HG03045 (cell line): ENCODE data around the gene NLN.
"Not testable (repeated sequence)": the region's sequence is repeated elsewhere in the genome, so short reads cannot be mapped to it uniquely, and the experiment has no call there.

Experiments
- ATAC-seq: cut with Tn5 transposase; IDR thresholded peaks from one replicate; pipeline ENCODE4 v1.9.1; 2021; ENCODE audit warnings: mild to moderate bottlenecking, moderate library complexity; ENCODE audit not compliant: unreplicated experiment

The NLN gene

GRCh38 chr5:65828022-65828896 lies 106.3 kb downstream of the NLN start:
- no peak for ATAC-seq

DNA sequence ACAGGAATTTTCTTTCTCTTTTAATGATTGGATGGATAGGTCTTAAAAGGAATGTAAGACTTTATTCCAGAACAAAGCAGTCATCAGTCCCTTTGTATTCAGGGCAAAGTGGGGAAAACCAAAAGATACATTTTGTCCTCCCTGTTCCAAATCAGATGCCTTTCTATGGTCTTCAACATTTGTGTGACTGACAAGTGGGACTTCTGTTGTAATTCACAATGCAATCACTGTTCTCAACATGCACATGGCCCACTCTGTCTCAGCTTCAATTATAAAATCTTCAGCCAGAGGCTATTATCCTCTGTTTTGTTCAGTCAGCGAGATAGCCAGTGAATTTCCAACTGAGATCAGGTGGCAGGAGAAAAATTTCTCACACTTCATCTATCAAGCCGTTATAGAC lies 108.9 kb downstream of the NLN start:
- ATAC-seq = no peak

GRCh38 chr5:65831276-65831675 lies 109.3 kb downstream of the NLN start:
- ATAC-seq = no peak

GRCh38 chr5:65832152-65832551 lies 110.1 kb downstream of the NLN start:
- ATAC-seq = no peak

DNA sequence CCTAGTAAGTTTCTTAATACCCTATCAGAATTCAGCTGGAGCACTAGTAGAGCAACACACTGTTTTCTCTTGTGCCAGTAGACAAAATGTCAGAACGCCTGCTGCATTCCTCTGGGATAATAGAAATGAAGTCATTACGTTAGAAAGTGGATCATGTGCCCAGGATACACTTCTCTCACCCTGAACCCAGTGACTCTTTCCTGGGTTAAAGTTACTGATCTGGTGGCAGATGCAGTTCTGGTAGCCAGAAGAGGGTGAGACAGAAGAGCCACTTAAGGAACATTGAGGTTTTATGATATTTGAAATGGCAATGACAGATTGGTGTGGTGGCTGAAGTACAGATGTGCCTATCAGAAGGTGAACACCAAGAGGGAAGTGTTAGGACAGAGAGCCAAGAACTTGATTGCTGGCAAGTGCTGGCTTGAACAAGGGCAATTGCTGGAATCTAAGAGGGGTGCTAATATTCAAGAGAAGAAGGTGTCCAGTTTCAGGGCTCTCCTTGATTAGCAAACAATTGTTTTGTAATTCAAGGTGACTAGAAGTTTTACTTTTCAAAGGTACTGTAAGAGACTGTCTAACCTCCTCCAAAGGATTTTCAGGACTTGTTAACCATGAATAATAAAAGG lies 110.7 kb downstream of the NLN start:
- ATAC-seq = no peak

GRCh38 chr5:65833780-65834179 lies 111.8 kb downstream of the NLN start:
- no peak for ATAC-seq

DNA sequence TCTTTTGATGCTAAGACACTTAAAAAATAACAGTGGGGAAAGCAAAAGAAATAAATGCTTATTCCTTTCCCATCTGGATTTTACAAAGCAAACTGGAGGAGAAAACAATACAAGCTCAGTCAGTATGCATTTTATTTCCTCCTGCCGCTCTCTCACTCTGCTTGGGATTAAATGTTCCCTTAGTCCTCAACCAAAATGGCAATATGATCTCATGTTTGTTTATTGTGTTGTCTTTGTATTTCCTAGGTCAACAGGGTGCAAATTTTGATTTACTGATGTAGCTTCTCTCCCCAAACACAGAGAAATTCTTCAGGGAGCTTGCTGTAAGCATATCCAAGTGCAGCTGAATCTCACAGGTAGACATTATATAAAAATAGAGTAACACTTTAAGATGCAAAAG lies 112.3 kb downstream of the NLN start:
- ATAC-seq = no peak

DNA sequence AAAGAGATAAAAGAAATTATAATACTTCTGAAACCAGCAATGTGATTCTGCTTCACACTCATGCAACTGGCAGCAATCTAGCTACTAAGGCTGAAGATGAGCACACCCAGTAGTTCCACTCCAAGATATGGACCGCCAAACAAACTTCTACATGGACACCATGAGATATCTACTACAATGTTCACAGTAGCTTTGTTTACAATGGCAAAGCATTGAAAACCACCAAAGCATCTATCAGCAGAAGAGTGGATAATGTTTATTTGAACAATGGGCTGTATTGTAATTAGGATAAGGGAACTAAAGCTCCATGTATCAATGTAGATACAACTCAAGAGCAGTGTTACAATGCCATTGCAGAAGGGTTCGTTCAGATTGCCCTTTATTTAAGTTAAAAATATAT lies 113.2 kb downstream of the NLN start:
- ATAC-seq = no peak

DNA sequence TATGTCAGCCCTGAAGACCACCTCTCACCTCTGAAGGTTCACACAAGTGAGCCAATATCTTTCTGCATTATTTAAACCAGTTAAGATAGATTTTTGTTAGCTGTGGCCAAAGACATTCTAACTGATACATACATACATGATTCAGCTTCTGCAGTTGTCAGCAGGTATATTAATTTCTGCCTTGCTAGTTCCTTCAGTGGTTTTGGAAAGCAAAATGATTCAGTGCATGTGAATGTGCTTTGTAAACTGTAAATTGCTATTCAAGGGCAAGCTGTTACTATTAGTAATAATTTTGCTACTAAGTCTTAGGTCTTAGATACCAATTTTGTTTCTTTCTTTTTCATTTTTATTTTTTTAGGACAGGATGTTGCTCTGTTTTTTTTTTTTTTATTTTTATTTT lies 115.1 kb downstream of the NLN start:
- ATAC-seq = no peak

DNA sequence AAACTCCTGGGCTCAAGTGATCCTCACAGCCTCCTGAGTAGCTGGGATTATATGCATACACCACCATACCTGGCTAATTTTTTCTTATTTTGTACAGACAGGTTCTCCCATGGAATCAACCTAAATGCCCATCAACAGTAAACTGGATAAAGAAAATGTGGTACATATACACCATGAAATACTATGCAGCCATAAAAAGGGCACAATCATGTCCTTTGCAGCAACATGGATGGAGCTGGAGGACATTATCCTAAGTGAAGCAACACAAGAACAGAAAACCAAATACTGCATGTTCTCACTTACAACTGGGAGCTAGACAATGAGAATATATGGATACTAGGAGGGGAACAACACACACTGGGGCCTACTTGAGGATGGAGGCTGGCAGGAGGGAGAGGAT lies 117.2 kb downstream of the NLN start:
- not testable (repeated sequence) for ATAC-seq

- no peak for ATAC-seq
Measured at GRCh38 chr5:65840071-65840470, 118.1 kb downstream of the NLN start.

GRCh38 chr5:65844763-65845162 lies 122.8 kb downstream of the NLN start:
- ATAC-seq = not testable (repeated sequence)

- no peak for ATAC-seq
Measured at GRCh38 chr5:65846101-65846500, 124.1 kb downstream of the NLN start.

DNA sequence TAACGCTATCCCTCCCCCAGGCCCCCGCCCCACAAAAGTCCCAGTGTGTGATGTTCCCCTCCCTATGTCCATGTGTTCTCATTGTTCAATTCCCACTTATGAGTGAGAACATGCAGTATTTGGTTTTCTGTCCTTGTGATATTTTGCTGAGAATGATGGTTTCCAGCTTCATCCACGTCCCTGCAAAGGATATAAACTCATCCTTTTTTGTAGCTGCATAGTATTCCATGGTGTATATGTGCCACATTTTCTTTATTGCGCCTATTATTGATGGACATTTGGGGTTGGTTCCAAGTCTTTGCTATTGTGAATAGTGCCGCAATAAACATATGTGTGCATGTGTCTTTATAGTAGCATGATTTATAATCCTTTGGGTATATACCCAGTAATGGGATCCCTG lies 125.0 kb downstream of the NLN start:
- not testable (repeated sequence) for ATAC-seq

- ATAC-seq = not testable (repeated sequence)
Measured at GRCh38 chr5:65849918-65850317, 127.9 kb downstream of the NLN start.

GRCh38 chr5:65854925-65855324 lies 132.9 kb downstream of the NLN start:
- ATAC-seq = no peak

- no peak for ATAC-seq
Measured at GRCh38 chr5:65855766-65856315, 133.8 kb downstream of the NLN start.

GRCh38 chr5:65856520-65856919 lies 134.5 kb downstream of the NLN start:
- ATAC-seq = no peak

DNA sequence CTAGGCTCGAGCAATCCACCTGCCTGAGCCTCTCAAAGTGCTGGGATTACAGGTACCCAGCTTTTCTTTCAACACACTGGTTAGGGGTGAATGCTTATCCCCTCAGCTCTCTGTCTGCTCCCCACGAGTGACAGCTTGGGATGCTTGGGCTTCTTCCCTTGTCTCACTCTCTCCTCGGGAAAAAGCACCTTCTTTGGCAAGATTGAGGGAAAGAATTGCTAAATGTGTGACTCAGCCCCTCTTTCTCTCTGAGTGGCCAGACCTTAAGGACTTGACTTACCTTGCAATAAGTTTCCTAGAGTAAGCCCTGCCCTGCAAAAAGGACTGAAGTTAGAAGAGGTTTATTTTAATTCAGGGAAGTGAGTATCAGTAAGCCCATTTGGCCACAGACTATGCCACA lies 136.3 kb downstream of the NLN start:
- ATAC-seq = no peak

DNA sequence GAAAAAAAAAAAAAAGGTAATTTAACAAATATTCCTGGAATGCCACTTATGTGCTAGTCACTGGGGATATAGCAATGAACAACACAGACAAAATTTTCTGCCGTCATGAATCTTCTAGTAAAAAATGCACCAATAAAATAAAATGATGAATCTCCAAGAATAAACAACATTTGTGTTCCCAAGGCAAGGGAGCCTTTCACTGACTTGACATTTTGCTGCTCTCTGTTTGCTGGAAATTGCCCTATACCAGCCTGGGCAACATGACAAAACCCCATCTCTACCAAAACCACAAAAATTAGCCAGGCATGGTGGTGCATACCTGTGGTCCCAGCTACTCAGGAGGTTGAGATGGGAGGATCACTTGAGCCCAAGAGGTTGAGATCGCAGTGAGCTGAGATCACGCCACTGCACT lies 139.8 kb downstream of the NLN start:
- no peak for ATAC-seq

DNA sequence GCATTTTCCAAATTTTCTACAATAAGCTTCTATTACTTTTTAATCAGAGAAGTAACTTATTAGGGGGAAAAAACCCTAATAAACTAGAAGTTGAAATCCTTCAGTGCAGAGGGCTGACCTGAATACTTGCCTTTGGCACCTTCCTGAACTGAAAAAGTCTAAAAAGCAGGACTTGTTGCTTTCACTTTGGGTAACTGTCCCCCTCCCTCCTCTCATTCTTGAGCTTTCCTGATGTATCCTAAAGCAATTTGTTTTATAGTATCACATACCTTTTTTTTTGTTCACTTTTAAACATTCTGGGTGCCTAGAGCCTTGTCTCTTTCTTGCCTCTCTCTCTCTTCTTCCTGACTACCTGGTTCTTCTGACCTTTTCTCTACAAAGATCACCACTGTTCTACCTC lies 140.4 kb downstream of the NLN start:
- no peak for ATAC-seq

DNA sequence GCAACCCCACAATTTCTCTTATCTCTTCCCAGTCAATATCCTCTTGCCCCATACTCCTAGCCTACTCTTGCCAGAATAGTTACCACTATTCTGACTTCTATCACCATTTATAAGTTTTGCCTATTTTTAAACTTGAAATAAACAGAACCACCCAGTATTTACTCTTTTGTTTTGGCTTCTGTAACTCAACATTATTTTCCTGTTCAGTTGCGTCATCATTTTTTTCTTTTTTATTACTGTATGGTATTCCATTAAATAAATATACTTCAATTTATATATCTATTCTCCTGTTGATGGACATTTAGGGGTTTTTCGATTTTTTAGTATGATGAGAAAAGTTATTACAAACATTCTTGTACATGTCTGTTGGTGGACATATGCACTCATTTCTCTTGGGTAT lies 141.7 kb downstream of the NLN start:
- ATAC-seq = no peak
